DMS79 treated with DMSO at 0.1 percent for 48 hours (cell line): ENCODE measurements around the gene DNMT1.

Experiments
- DNase-seq: peaks from one replicate; lab custom pipeline; 2025; lab: John Stamatoyannopoulos, UW

Gene DNMT1

DNA sequence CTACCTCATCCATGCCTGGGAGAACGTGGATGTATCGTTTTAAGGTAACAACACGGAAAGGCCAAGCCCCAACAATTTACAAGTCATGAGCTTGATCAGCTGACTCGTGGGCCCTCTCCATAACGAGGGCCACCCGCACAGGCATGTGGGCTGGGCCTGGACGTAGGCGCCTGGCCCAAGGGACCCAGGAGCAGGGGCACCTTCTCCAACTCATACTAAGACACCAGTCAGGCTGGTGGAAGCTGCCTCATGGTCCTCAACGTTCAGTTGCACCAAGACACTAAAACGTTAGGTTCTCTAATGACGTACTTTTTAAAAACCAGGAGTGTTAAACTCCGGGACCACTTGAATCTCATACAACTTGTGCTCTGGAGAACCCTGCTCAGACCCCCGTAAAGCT, 53.3 kb downstream of the DNMT1 start:
- no peak for DNase-seq

DNA sequence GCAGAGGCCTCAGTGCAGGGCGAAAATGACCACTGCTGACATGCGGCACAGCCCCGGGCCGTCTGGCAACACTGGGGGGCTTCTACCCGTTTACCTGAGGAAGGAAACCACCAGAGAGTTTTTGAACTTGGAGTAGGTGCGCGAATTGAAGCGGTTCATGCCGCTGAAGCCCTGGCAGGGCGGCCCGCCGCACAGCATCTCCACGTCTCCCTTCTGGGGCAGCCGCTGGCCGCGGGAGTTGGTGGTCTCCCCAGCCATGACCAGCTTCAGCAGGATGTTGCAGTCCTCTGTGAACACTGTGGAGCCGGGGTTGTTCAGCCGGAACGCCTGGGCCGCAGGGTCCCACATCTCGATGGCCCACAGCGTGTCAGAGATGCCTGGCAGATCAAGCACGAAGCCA, 54.8 kb downstream of the DNMT1 start:
- DNase-seq: no peak

DNA sequence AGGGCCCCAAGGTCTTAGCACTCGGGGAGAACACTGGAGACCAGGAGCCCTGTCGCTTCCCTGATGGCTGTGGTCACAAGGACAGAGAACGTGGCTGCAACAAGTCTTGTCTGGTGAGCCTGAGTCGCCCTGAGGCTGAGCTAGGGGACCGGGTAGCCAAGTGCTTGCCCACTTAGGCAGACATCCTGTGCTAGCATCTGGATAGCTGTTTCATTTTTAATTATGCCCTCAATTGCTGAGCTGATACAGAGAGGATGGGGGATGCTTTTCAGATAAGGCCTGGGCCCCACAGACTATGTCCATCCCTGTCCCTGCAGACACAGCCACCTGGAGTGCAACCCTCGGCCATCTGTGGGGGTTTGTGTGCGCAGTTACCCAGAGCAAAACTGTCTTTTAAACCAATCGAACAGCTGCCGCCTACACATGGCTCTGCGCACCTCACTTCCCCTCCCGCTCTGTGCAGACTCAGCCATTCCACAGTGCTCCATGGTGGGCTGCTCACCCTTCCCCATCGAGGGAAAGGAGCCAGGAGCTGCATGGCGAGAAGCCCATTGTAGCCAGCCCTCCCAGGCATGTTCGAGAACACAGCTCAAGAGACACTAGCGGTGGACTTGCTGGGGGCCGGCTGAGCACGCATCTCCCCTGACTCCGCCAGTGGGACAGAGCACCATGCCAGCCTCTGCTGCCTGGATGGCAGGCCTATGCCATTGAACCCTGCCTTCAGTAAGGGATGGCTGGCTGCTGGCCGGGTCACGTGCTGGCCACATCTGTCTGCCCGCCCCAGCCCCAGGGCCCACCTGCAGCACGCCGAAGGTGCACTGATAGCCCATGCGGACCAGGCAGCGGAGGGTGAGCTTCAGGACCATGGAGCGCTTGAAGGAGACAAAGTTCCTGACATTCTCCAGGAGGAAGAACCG, 55.6 kb downstream of the DNMT1 start:
- no peak for DNase-seq

DNA sequence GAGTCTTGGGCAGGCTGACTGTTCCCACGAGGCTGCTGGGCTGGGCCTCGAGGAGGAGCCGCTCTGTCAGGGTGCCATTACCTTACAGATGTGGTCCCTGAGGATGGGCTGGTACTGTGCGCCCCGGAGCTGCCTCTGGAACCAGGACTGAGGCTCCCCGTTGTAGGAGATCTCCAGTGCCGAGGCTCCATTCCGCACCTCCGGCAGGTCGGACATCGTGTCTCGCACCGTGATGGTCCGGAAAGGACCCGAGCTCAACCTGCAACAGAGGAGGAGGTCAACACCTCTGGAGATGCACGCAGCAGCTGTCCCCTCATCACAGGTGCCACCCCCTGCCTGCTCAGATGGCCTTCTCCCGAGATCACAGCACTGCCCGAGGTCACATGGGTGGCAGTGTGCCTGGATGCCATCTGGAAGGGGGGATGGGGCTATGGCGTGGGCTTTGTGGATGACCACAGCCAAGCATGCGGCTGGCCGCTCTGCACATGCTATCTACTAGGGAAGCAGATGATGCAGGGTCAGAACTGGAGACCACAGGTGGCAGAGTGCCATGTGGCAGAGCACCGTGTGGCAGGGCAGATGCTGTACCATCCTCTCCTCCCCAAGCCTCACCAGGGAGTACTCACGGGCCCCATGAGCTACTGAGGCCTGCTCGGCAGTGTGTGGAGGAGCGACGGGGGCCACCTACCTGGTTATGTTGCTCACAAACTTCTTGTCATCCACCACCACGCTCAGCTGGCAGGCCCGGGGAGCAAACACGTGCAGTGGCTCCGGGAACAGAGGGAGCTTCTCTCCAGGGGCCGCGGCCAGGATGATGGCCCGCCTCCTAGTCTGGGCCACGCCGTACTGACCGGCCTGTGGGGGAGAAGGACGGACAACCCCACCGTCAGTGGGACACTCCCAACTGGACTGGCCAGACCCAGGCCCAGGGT, 56.7 kb downstream of the DNMT1 start:
- no peak for DNase-seq

DNA sequence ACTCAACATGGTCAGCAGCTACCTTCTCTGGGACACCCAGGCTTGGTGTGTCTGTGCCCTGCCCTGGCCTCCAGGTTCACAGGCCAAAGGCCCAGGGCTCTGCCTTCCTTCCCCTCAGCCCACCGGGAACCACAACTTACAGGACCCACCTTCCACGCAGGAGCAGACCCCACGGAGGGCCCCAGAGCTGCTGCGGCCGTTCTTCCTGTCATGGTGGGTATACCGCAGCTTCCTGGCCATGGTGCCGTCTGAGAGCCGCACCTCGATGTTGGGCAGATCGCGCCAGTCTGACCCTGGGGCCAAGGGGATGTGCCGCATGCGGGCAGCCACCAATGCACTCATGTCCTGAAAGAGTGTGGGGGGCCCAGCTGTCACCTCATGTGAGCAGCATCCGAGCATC, 57.8 kb downstream of the DNMT1 start:
- DNase-seq: no peak

DNA sequence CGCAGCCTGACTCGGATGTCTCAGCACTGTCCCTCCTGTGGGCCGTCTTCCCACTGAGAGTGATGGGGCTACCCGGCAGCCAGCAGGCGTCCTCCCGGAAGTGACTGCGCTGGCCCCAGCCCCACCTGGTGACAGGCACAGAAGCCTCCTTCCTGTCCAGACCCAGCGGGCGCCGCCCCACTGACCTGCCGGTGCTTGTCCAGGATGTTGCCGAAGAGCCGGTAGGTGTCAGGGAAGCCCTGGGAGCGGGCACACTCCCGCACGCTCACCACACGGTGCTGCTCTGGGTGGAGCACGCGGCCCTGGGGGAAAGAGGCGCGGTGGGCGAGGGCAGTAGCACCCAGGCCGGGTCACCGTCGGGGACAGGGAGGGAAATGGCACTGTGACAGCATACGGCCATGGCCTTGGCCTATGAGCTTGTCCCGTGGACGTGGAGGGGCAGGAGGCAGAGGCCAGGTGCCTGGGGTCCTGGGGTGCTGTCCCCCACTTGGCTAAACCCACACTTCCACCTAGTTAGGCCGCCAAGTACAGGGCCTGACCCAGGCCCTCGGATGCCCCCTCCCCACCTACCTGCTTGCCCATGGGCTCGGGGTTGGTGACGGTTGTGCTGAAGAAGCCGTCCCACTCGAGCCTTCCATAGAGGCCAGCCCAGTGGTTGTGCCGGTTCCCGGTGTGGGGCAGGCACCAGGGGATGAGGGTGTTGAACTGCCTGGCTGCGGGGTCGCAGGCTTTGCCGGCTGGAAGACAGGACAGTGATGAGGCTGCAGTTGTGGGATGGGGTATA, 59.0 kb downstream of the DNMT1 start:
- no peak for DNase-seq

DNA sequence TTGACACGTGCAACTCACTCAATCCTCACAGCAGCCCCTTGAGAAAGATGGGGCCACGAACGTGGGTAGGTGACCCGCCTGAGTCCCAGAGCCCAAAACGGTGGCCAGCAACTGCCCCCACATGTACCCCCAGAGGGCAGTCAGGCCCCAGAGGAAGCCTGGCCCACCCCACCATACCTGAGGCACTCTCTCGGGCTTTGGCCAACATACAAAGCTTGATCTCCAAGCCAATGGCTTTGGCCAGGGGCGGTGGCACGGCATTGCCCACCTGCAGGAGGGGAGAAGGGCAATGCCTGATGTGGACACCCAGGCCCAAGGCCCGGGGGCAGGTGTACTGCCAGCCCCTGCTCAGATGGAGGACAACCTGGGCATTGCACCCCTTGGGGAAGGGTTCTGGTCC, 60.7 kb downstream of the DNMT1 start:
- DNase-seq: no peak

DNA sequence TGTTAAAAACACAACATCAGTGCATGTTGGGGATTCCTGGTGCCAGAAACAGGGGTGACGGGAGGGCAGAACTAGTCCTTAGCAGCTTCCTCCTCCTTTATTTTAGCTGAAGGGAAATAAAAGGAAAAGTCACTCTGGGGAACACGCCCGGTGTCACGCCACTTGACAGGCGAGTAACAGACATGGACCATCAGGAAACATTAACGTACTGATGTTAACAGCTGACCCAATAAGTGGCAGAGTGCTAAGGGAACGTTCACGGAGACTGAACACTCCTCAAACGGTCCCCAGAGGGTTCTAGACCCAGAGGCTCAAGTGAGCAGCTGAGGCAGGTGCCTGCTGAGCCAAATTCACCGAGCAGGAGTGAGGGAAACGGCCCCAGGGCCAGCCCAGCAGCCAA, 61.2 kb downstream of the DNMT1 start:
- peak; percentile 56 for DNase-seq

DNA sequence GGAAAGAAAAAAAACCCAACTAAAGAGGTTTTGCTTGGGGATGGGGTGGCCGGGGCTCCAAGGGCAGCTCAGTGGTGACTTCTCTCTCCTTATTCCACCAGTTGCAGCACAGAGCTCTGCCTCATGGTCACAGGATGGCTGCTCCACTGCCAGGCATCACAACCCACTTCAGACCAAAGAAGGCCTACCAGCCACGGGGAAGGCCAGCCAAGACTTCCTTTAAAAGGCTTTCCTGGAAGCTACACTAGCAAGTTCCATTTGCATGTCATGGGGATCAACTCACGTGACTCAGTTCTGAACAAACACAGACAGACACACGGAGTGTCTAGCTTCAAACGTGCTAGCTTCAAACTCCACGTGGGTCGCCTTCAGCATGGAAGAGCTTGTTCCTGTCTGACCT, 61.8 kb downstream of the DNMT1 start:
- no peak for DNase-seq

DNA sequence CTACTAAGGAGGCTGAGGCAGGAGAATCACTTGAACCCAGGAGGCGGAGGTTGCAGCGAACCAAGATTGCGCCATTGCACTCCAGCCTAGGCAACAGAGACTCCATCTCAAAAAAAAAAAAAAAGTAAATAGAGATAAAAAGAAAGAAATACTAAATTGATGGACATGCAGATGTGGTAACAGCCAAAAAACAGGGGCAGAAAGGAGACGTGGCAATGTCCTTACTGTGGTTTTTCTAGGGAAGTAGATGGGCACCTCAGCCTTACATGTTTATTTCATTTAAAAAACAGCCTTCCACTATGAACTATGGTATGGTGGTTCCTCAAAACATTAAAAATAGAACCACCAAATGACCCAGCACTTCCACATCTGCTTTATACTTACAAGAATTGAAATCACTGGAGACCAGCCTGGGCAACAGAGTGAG, 68.5 kb downstream of the DNMT1 start:
- no peak for DNase-seq

DNA sequence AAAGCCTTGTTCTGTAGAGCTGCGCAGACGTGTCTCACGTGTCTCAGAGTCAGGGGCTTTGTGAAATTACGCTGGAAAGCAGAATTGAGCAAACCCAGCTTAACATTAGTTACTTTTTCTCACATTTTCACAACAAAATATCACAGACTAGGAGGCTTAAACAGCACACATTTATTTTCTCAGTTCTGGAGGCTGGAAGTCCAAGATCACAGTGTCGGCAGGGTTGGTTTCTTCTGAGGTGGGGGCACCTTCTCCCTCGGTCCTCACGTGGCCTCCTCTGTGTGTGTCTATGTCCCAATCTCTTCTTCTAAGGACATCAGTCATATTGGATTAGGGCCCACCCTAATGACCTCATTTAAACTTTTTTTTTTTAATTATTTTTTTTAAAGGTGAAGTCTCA, 70.3 kb downstream of the DNMT1 start:
- no peak for DNase-seq

DNA sequence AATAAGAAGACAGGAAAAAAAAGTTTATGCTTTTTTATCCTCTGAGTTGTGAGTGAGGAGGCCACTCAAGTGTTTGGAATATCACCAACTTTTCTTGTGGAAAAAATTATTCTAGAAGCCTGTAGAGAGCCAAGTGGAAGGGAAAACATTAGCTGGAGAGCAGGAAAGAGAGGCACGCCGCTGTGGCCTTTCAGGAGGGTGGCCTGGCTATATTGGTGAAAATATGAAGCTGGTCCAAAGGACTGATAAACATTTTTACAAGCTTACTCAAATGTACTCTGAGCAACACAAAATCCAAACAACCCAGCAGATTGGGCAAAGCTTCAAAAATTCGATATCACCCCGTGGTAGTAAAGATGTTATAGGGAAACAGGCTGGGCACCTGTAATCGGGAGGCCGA, 72.7 kb downstream of the DNMT1 start:
- no peak for DNase-seq

DNA sequence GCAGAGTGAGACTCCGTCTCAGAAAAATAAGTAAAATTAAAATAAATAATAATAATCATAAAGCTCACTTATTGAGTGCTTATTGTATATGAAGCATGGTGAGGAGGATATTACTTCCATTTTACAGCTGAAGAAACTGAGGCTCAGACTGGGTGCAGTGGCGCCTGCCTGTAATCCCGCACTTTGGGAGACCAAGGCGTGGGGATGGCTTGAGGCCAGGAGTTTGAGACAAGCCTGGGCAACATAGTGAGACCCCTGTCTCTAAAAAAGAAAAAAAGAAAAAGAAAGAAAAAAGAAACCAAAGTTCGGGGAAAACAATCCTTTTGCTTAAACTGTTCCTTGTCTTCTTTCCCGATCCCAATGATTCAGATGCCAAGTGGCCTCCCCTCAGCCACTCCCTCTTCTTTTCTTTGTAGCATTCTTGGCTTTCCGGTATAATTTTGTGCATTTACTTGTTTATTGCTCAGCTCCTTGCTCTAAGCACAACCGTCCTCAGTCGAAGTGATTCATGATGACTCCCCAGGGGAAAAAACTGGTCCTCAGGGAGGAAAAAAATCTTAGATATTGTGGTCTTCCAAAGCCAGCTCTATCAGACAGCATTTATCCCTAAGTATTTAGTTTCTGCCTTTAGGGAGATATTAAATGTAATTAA, 74.1 kb downstream of the DNMT1 start:
- no peak for DNase-seq

DNA sequence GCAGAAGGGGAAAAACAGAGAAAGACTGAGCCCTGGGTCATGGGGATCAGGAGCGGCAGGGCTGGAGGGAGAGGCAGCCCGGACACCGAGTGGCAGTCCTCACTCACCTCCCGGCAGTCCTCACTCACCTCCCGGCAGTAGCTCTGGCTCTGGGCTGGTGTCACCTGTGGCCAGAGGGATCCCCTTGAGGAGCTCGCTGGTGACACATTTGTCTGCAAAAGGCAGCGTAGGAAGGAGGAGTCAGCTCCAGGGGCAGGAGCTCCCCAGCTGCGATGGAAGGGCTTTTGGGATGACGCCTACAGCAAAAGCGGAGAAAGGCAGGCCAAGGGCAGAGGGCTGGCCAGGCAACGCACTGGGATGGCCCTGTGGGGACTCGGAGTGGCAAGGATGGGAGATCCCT, 75.8 kb downstream of the DNMT1 start:
- DNase-seq: no peak

DNA sequence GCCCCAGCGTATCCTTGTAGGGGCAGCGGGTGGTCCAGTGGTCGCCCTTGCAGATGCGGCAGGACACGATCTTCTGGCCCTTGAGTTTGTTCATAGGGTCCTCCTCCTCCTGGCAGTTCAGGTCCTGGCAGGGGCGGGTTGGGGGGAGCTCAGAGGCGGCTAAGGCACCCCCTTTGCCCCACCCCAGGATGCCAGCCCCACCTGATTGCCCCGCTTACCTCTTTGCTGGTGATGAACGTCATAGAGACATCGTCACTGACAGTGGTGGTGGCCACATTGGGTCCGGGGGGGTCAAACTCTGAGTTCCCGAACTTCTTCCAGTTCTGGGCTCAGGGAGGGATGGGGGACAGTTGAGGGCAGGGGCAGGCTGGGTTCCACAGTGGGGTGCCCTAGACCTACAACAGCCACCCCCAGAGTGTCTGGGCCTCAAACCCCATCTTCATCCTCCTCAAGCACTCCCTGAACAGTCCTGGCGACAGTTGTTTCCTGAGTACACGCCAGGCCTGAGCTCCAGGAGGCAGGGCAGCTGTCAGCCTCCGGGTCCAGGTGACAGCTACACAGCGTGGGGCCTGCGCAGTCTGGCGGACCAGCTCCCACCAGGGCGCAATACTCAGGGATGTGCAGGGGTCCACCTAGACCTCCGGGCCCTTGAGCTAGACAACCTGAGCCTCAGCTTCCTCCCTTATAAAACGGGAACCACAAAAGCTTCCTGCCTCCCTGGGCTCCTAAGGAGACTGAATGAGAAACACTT, 77.7 kb downstream of the DNMT1 start:
- DNase-seq: no peak

DNA sequence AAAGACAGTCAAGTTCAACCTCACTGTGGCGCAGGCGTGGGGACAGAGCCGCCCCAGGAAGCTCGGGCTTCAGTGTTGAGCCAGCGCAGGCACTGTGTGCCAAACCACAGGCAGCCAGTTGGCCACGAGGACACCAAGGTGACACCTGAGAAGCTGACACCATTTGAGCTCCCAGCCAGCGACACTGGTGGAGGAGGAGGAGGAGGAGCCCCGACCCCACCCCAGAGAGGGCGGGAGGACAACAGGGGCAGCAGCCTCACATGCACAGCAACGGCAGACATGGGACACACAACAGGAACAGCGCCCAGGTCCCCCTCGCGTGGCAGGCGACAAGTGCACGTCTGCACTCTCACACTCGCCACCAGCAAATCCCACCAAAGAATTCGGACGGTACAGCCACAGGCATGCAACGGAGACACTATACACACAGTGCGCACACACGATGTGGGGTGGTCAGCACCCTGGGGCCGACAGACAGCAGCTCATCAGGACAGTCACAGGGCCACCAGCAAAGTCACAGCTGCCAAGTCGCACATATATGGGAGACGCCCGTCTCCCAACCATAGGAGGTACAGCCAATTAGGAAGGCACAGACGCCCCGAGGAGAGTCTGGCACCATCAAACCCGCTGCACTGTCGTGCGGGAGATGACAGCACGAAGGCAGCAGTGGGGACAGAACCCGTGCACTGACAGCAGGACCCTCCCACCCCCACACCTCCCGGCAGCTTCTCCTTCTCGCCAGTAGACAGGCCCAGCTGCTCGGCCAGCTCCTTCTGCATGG, 78.5 kb downstream of the DNMT1 start:
- no peak for DNase-seq

DNA sequence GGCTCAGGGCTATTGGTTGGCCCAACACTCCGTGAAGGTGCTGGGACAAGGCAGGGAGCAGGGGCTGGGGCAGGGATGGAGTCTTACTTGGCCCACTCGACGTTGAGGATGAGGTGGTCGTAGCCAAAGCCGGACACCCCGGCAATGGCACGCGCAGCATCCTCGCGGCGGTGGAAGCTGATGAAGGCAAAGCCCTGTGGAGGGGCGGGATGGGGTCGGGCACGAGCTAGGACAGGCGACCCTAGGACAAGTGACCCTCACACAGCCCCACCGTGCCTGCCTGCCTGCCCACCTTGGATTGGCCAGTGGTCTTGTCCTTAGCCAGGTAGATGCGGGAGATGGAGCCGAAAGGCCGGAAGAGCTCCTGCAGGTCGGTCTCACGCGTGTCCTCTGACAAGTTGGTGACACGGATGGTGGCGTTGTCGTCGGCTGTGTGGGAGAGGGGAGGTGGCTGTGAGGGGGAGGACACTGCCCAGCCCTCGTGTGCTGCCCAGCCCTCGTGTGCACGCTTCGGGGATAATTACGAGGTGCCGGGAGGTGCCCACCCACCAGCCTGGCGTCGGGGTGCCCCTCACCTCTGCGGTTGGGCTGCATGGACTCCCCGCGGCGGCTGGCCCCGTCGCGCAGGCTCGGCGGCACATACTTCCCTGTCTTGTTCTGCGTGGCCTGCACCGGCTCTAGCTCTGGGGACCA, 79.2 kb downstream of the DNMT1 start:
- DNase-seq: no peak

DNA sequence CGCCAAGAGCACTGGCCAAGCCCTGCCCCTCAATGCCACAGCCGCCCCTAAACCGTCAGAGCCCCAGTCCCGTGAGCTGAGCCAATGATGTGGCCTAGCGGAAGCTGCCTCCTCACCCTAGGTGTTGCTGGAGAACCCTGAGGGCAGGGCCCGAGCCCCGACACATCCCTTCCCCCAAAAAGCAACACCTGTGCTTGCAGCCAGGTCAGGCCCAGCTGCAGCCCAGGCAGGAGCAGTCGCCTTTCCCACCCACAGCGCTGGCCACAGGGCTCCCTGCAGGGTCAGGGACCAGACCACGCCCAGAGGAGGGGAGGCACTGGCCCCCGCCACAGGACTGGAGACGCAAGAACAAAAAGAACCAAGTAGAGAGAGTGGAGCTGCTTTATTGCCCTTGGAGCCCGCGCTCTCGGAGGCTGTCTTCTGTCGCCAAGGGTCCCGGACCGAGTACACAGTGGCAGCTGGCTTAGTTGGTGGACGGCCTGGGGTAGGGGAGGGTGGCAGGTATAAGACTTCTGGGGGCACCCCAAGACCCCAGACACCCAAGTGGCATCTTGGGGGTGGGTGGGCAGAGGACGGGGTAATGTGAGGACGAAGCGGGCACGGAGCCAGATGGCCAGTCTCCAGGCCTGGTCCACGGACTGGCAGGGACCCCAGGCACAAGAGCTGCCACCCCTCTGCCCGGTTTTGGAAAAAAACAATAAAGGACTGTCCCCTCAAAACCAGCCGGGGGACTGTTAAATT, 79.9 kb downstream of the DNMT1 start:
- no peak for DNase-seq
